SU-DHL-6 (cell line): ENCODE data around the gene MYO15B.

Experiments
- EZH2phosphoT487 ChIP-seq: fragments of 200-600 bp; sonication (generic), shearing (Covaris generic); conservative IDR thresholded peaks from 2 replicates; pipeline ENCODE4 v1.6.1; 2018; ENCODE audit warnings: mild to moderate bottlenecking, antibody characterized with exemption, low read length, moderate library complexity, mixed read lengths
- TF ChIP-seq, protein P1 (sequence below): fragments of 200-600 bp; sonication (generic); IDR thresholded peaks from one replicate; pipeline ENCODE4 v1.5.1; 2017; ENCODE audit warnings: antibody characterized with exemption, mild to moderate bottlenecking, low read length, moderate library complexity; ENCODE audit not compliant: insufficient read depth, poor library complexity, severe bottlenecking

DNA sequence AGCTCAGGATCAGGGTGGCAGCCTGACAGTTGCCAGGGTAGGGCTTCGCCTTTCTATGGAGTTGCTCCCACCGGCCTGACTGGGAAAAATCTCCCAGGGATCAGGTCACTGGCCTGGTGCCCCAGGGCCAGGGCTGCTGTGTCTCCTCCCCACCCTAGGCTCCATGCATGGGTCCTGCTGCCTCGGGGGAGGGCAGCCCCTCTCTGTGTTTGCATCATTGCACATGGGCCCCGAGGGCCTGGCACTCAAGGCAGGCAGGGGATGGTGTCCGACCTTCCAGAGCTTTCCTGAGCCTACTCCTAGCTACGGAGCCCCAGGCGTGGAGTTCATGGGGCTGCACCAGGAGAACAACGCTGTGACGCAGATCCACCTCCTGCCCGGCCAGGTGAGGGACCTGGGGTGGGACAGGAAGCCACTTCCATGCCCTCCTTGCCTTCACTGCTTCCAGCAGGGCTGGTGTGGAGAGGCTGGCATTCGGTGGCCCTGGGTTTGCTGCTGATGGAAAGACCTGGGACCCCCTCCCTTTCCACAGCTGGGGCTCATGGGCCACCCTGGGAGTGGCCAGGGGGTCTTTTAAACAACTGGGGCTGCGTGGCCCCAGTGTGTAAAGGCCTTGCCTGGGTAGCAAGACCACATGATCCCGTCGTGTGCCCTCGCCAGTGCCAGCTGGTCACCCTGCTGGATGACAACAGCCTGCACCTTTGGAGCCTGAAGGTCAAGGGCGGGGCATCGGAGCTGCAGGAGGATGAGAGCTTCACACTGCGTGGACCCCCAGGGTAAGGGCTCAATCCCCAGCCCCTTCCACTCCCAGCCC is 29.5 kb upstream of the MYO15B start:
- TF ChIP-seq, protein P1, sequence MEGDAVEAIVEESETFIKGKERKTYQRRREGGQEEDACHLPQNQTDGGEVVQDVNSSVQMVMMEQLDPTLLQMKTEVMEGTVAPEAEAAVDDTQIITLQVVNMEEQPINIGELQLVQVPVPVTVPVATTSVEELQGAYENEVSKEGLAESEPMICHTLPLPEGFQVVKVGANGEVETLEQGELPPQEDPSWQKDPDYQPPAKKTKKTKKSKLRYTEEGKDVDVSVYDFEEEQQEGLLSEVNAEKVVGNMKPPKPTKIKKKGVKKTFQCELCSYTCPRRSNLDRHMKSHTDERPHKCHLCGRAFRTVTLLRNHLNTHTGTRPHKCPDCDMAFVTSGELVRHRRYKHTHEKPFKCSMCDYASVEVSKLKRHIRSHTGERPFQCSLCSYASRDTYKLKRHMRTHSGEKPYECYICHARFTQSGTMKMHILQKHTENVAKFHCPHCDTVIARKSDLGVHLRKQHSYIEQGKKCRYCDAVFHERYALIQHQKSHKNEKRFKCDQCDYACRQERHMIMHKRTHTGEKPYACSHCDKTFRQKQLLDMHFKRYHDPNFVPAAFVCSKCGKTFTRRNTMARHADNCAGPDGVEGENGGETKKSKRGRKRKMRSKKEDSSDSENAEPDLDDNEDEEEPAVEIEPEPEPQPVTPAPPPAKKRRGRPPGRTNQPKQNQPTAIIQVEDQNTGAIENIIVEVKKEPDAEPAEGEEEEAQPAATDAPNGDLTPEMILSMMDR = no peak
- no peak for TF ChIP-seq EZH2phosphoT487
